Parathyroid adenoma (tissue), 2 donors: ENCODE results near the gene CTBP2.
A peak's percentile ranks its signal among the peaks of the same experiment; 100 is the strongest.

Source experiments
- H2AFZ ChIP-seq: fragments of 300-600 bp; sonication (generic); one replicate; pipeline ENCODE4 v1.7.0; 2017; ENCODE audit warnings: antibody characterized with exemption, mild to moderate bottlenecking
- H3K27ac ChIP-seq: fragments of 300-600 bp; sonication (generic); one replicate; pipeline ENCODE4 v1.7.0; 2017
- H3K27me3 ChIP-seq: fragments of 300-600 bp; sonication (generic); one replicate; pipeline ENCODE4 v1.7.0; 2017; ENCODE audit warnings: low read length; ENCODE audit not compliant: control insufficient read depth, insufficient read depth
- H3K36me3 ChIP-seq: fragments of 300-600 bp; sonication (generic); one replicate; pipeline ENCODE4 v1.7.0; 2017; ENCODE audit warnings: low read length; ENCODE audit not compliant: control insufficient read depth, insufficient read depth
- H3K4me1 ChIP-seq: fragments of 300-600 bp; sonication (generic); one replicate; pipeline ENCODE4 v1.7.0; 2017; ENCODE audit warnings: control low read depth
- H3K4me2 ChIP-seq: fragments of 300-600 bp; sonication (generic); one replicate; pipeline ENCODE4 v1.7.0; 2017; ENCODE audit warnings: low read length
- H3K4me3 ChIP-seq: fragments of 300-600 bp; sonication (generic); one replicate; pipeline ENCODE4 v1.7.0; 2017; ENCODE audit warnings: low read depth, low read length
- H3K79me2 ChIP-seq: fragments of 300-600 bp; sonication (generic); one replicate; pipeline ENCODE4 v1.7.0; 2017; ENCODE audit warnings: control low read depth
- H3K9ac ChIP-seq: fragments of 300-600 bp; sonication (generic); one replicate; pipeline ENCODE4 v1.7.0; 2017; ENCODE audit warnings: mild to moderate bottlenecking
- H3K9me3 ChIP-seq: fragments of 300-600 bp; sonication (generic); one replicate; pipeline ENCODE4 v1.7.0; 2017; ENCODE audit warnings: low read length; ENCODE audit not compliant: control insufficient read depth
- CTCF ChIP-seq: fragments of 300-600 bp; sonication (generic); IDR thresholded peaks from one replicate; pipeline ENCODE4 v1.7.0; 2017; ENCODE audit warnings: antibody characterized with exemption, mild to moderate bottlenecking
- donor health status: primary hyperparathyroidism.

The CTBP2 gene

GRCh38 chr10:125149680-125150047, 10.7 kb downstream of the CTBP2 start:
- no peaks in the 10 kb centered on the region for H3K9me3 ChIP-seq
- no peak for TF ChIP-seq CTCF
- no peak overlapping the region for H3K4me3 ChIP-seq
- H3K9ac ChIP-seq = no peak overlapping the region
- H3K27ac ChIP-seq = peak overlapping the region; percentile 34
- no peaks in the 10 kb centered on the region for H3K36me3 ChIP-seq
- H2AFZ ChIP-seq = no peak overlapping the region
- no peaks in the 10 kb centered on the region for H3K27me3 ChIP-seq
- peaks cover 47% of the 10 kb centered on the region for H3K79me2 ChIP-seq
- no peak overlapping the region for H3K4me2 ChIP-seq
- no peaks in the 10 kb centered on the region for H3K4me1 ChIP-seq

GRCh38 chr10:125149036-125149679, 11.2 kb downstream of the CTBP2 start:
- Histone ChIP-seq H3K27me3 (no peaks in the 10 kb centered on the region), H3K79me2 (peaks cover 46% of the 10 kb centered on the region), H3K4me1 (no peaks in the 10 kb centered on the region), H3K9me3 (no peaks in the 10 kb centered on the region), H3K36me3 (no peaks in the 10 kb centered on the region), H3K4me3 (no peak overlapping the region), H3K27ac (peak overlapping the region; percentile 34), H3K4me2 (no peak overlapping the region), H2AFZ (no peak overlapping the region), H3K9ac (no peak overlapping the region)
- no peak for TF ChIP-seq CTCF

GRCh38 chr10:125148528-125148927, 11.8 kb downstream of the CTBP2 start:
- H3K4me2 ChIP-seq = no peak overlapping the region
- H3K4me1 ChIP-seq = no peaks in the 10 kb centered on the region
- H3K9me3 ChIP-seq = no peaks in the 10 kb centered on the region
- no peak overlapping the region for H2AFZ ChIP-seq
- no peaks in the 10 kb centered on the region for H3K27me3 ChIP-seq
- peaks cover 51% of the 10 kb centered on the region for H3K79me2 ChIP-seq
- no peak overlapping the region for H3K4me3 ChIP-seq
- H3K27ac ChIP-seq = no peak overlapping the region
- TF ChIP-seq CTCF = no peak
- H3K36me3 ChIP-seq = no peaks in the 10 kb centered on the region
- H3K9ac ChIP-seq = no peak overlapping the region

- Histone ChIP-seq H2AFZ (no peak overlapping the region), H3K4me1 (no peaks in the 10 kb centered on the region), H3K9me3 (no peaks in the 10 kb centered on the region), H3K9ac (no peak overlapping the region), H3K79me2 (peaks cover 51% of the 10 kb centered on the region), H3K27me3 (no peaks in the 10 kb centered on the region), H3K4me3 (no peak overlapping the region), H3K36me3 (no peaks in the 10 kb centered on the region), H3K27ac (no peak overlapping the region), H3K4me2 (no peak overlapping the region)
- TF ChIP-seq CTCF = no peak
Observed at GRCh38 chr10:125147971-125148439, 12.4 kb downstream of the CTBP2 start.
